Suprapubic skin (tissue), 4 donors: ENCODE results near the gene SERBP1.

Experiments
- POLR2A ChIP-seq, 2 donors: fragments of 450-650 bp; IDR thresholded peaks; one replicate each; pipeline ENCODE4 v1.6.1; 2017; ENCODE audit warnings: antibody characterized with exemption in 2 of 2, mild to moderate bottlenecking in 2 of 2, moderate library complexity in 2 of 2
- POLR2AphosphoS5 ChIP-seq, 3 donors: sonication (generic); formaldehyde crosslinking; IDR thresholded peaks; one replicate each; pipeline ENCODE4 v1.6.1; 2017; ENCODE audit warnings: antibody characterized with exemption in 3 of 3
- TF ChIP-seq, protein P1 (sequence below), 2 donors: fragments of 200-600 bp in 1 of 2; fragments of 450-650 bp in 1 of 2; sonication (generic) in 1 of 2; IDR thresholded peaks; one replicate each; pipeline ENCODE4 v1.5.1; 2016 to 2019; ENCODE audit warnings: antibody characterized with exemption in 2 of 2, mild to moderate bottlenecking in 1 of 2, moderate library complexity in 1 of 2

- TF ChIP-seq, protein P1, sequence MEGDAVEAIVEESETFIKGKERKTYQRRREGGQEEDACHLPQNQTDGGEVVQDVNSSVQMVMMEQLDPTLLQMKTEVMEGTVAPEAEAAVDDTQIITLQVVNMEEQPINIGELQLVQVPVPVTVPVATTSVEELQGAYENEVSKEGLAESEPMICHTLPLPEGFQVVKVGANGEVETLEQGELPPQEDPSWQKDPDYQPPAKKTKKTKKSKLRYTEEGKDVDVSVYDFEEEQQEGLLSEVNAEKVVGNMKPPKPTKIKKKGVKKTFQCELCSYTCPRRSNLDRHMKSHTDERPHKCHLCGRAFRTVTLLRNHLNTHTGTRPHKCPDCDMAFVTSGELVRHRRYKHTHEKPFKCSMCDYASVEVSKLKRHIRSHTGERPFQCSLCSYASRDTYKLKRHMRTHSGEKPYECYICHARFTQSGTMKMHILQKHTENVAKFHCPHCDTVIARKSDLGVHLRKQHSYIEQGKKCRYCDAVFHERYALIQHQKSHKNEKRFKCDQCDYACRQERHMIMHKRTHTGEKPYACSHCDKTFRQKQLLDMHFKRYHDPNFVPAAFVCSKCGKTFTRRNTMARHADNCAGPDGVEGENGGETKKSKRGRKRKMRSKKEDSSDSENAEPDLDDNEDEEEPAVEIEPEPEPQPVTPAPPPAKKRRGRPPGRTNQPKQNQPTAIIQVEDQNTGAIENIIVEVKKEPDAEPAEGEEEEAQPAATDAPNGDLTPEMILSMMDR (IDR thresholded peaks at IDR 0.05): no peak
- TF ChIP-seq POLR2A (IDR thresholded peaks at IDR 0.05) (no peak), POLR2AphosphoS5 (IDR thresholded peaks at IDR 0.05) (no peak)
Measured at GRCh38 chr1:67468066-67468718, 38.0 kb upstream of the SERBP1 start.
